Measurements from ENCODE around the gene LRP1.

DNA sequence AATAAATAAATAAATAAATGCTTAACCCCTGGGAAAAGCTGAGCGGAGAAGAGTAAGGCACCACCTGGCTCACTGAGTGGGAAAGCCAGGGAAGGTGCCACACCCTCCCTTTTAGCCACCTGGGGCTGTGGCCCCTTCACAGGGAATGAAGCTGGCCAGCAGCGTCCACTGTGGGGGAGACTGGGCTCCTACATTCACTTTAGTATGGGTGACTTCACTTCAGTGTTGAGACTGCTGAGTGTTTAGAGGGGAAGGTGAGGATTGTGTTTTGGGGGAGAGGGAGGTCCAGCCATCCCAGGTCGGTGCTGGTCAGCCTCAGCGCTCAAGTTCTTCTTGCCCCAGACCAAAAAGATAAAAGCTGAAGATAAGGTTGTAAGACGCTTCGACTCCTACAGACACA is 37.8 kb upstream of the LRP1 start:
- TF ChIP-seq, protein P1, sequence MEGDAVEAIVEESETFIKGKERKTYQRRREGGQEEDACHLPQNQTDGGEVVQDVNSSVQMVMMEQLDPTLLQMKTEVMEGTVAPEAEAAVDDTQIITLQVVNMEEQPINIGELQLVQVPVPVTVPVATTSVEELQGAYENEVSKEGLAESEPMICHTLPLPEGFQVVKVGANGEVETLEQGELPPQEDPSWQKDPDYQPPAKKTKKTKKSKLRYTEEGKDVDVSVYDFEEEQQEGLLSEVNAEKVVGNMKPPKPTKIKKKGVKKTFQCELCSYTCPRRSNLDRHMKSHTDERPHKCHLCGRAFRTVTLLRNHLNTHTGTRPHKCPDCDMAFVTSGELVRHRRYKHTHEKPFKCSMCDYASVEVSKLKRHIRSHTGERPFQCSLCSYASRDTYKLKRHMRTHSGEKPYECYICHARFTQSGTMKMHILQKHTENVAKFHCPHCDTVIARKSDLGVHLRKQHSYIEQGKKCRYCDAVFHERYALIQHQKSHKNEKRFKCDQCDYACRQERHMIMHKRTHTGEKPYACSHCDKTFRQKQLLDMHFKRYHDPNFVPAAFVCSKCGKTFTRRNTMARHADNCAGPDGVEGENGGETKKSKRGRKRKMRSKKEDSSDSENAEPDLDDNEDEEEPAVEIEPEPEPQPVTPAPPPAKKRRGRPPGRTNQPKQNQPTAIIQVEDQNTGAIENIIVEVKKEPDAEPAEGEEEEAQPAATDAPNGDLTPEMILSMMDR (IDR thresholded peaks at IDR 0.05; ENCODE audit: low read depth, low read length): no peak
- no peak for TF ChIP-seq EZH2phosphoT487 (IDR thresholded peaks at IDR 0.05; ENCODE audit: low read depth)

All from OCI-LY3 (cell line).